SK-N-SH treated with all-trans-retinoic acid at 6 μM for 48 hours (cell line): Measurements from ENCODE around the gene NRAP.

Source experiments
- ATAC-seq: fragments of 200-7000 bp; cut with Tn5 transposase; 3 replicates; pipeline ENCODE4 v1.9.1; 2020; ENCODE audit warnings: mild to moderate bottlenecking, moderate library complexity
- ARNTL ChIP-seq: fragments of 450-650 bp; formaldehyde crosslinking; IDR thresholded peaks from 2 replicates; pipeline ENCODE4 v1.5.0; 2020; ENCODE audit warnings: low read depth, mild to moderate bottlenecking, moderate library complexity, borderline replicate concordance
- BACH2 ChIP-seq: fragments of 250-450 bp; sonication (Bioruptor Pico); IDR thresholded peaks from 2 replicates; pipeline ENCODE4 v1.9.0; 2021; ENCODE audit warnings: mild to moderate bottlenecking, borderline replicate concordance
- CSDC2 ChIP-seq: fragments of 250-450 bp; sonication (Bioruptor Pico); IDR thresholded peaks from 2 replicates; pipeline ENCODE4 v1.5.0; 2020; ENCODE audit warnings: mild to moderate bottlenecking, moderate library complexity
- ESRRG ChIP-seq: fragments of 250-450 bp; sonication (Bioruptor Pico); IDR thresholded peaks from 2 replicates; pipeline ENCODE4 v1.6.1; 2021; ENCODE audit warnings: mild to moderate bottlenecking
- ISL1 ChIP-seq: fragments of 250-450 bp; sonication (Bioruptor Pico); IDR thresholded peaks from 2 replicates; pipeline ENCODE4 v2.1.2; 2022; ENCODE audit warnings: mild to moderate bottlenecking, moderate library complexity
- OSR1 ChIP-seq: fragments of 250-450 bp; sonication (Bioruptor Pico); IDR thresholded peaks from 2 replicates; pipeline ENCODE4 v1.8.0; 2022; ENCODE audit warnings: moderate library complexity, mild to moderate bottlenecking, inconsistent platforms
- POU6F1 ChIP-seq: fragments of 250-450 bp; sonication (Bioruptor Pico); IDR thresholded peaks from 2 replicates; pipeline ENCODE4 v1.8.0; 2021; ENCODE audit warnings: low read depth, mild to moderate bottlenecking, moderate library complexity, borderline replicate concordance
- PPARA ChIP-seq: fragments of 250-450 bp; sonication (Bioruptor Pico); IDR thresholded peaks from 2 replicates; pipeline ENCODE4 v1.5.0; 2020; ENCODE audit warnings: mild to moderate bottlenecking, borderline replicate concordance
- RARB ChIP-seq: fragments of 250-450 bp; sonication (Bioruptor Pico); IDR thresholded peaks from 2 replicates; pipeline ENCODE4 v1.8.0; 2021; ENCODE audit warnings: mild to moderate bottlenecking, moderate library complexity
- SNAI2 ChIP-seq: fragments of 250-450 bp; sonication (Bioruptor Pico); IDR thresholded peaks from 2 replicates; pipeline ENCODE4 v1.5.0; 2020; ENCODE audit warnings: mild to moderate bottlenecking, moderate library complexity
- TCF4 ChIP-seq: fragments of 250-450 bp; sonication (Bioruptor Pico); IDR thresholded peaks from 2 replicates; pipeline ENCODE4 v1.8.0; 2021; ENCODE audit warnings: mild to moderate bottlenecking, moderate library complexity, borderline replicate concordance
- TOX ChIP-seq: fragments of 250-450 bp; sonication (Bioruptor Pico); IDR thresholded peaks from 2 replicates; pipeline ENCODE4 v1.8.0; 2021; ENCODE audit warnings: mild to moderate bottlenecking, moderate library complexity, borderline replicate concordance
- ZC3H10 ChIP-seq: fragments of 250-450 bp; sonication (Bioruptor Pico); IDR thresholded peaks from 2 replicates; pipeline ENCODE4 v1.5.1; 2021; ENCODE audit warnings: mild to moderate bottlenecking, moderate library complexity
- ZFP3 ChIP-seq: fragments of 250-450 bp; sonication (Bioruptor Pico); IDR thresholded peaks from 2 replicates; pipeline ENCODE4 v1.5.0; 2020; ENCODE audit warnings: mild to moderate bottlenecking, moderate library complexity
- ZFP30 ChIP-seq: fragments of 450-650 bp; formaldehyde crosslinking; IDR thresholded peaks from 2 replicates; pipeline ENCODE4 v1.5.0; 2022; ENCODE audit warnings: mild to moderate bottlenecking, moderate library complexity
- ZNF565 ChIP-seq: fragments of 450-650 bp; formaldehyde crosslinking; conservative IDR thresholded peaks from 2 replicates; pipeline ENCODE4 v1.5.0; 2020; ENCODE audit warnings: low read depth, mild to moderate bottlenecking, moderate library complexity
- ZNF70 ChIP-seq: fragments of 450-650 bp; formaldehyde crosslinking; IDR thresholded peaks from 2 replicates; pipeline ENCODE4 v1.5.0; 2020; ENCODE audit warnings: mild to moderate bottlenecking, moderate library complexity
- ZNF8 ChIP-seq: fragments of 450-650 bp; formaldehyde crosslinking; IDR thresholded peaks from 2 replicates; pipeline ENCODE4 v1.5.0; 2020; ENCODE audit warnings: mild to moderate bottlenecking, moderate library complexity
- TF ChIP-seq, protein P1 (sequence below): fragments of 250-450 bp; sonication (Bioruptor Pico); IDR thresholded peaks from 2 replicates; pipeline ENCODE4 v1.5.1; 2020; ENCODE audit warnings: low read depth, mild to moderate bottlenecking, moderate library complexity
- TF ChIP-seq, protein P2 (sequence below): fragments of 250-450 bp; sonication (Bioruptor Pico); IDR thresholded peaks from 2 replicates; pipeline ENCODE4 v1.5.1; 2021; ENCODE audit warnings: mild to moderate bottlenecking, moderate library complexity

NRAP gene

GRCh38 chr10:113583571-113583970 lies 80.3 kb downstream of the NRAP start:
- ATAC-seq = no peak

GRCh38 chr10:113581092-113581491 lies 82.7 kb downstream of the NRAP start:
- no peak for ATAC-seq

More at GRCh38 chr10:113583571-113583970, 80.3 kb downstream of the NRAP start:
- TF ChIP-seq ZC3H10 (CRISPR knock-in tag) (no peak), ZFP3 (no peak), TOX (no peak), ESRRG (CRISPR knock-in tag) (no peak), ZFP30 (CRISPR knock-in tag) (no peak), ZNF70 (CRISPR knock-in tag) (no peak), ISL1 (no peak), TCF4 (no peak), ARNTL (CRISPR knock-in tag) (no peak), RARB (CRISPR knock-in tag) (no peak), SNAI2 (CRISPR knock-in tag) (no peak), PPARA (CRISPR knock-in tag) (no peak), ZNF565 (CRISPR knock-in tag) (no peak), ZNF8 (no peak), BACH2 (CRISPR knock-in tag) (no peak), OSR1 (CRISPR knock-in tag) (no peak), POU6F1 (CRISPR knock-in tag) (no peak)
- TF ChIP-seq, protein P1, sequence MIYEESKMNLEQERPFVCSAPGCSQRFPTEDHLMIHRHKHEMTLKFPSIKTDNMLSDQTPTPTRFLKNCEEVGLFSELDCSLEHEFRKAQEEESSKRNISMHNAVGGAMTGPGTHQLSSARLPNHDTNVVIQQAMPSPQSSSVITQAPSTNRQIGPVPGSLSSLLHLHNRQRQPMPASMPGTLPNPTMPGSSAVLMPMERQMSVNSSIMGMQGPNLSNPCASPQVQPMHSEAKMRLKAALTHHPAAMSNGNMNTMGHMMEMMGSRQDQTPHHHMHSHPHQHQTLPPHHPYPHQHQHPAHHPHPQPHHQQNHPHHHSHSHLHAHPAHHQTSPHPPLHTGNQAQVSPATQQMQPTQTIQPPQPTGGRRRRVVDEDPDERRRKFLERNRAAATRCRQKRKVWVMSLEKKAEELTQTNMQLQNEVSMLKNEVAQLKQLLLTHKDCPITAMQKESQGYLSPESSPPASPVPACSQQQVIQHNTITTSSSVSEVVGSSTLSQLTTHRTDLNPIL (CRISPR knock-in tag) = no peak
- TF ChIP-seq, protein P2, sequence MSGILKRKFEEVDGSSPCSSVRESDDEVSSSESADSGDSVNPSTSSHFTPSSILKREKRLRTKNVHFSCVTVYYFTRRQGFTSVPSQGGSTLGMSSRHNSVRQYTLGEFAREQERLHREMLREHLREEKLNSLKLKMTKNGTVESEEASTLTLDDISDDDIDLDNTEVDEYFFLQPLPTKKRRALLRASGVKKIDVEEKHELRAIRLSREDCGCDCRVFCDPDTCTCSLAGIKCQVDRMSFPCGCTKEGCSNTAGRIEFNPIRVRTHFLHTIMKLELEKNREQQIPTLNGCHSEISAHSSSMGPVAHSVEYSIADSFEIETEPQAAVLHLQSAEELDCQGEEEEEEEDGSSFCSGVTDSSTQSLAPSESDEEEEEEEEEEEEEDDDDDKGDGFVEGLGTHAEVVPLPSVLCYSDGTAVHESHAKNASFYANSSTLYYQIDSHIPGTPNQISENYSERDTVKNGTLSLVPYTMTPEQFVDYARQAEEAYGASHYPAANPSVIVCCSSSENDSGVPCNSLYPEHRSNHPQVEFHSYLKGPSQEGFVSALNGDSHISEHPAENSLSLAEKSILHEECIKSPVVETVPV (CRISPR knock-in tag) = no peak
- TF ChIP-seq, all 23 proteins: peak for 0

More at GRCh38 chr10:113581092-113581491, 82.7 kb downstream of the NRAP start:
- TF ChIP-seq TOX (no peak), ZFP3 (no peak), TCF4 (no peak), SNAI2 (CRISPR knock-in tag) (no peak), ARNTL (CRISPR knock-in tag) (no peak), POU6F1 (CRISPR knock-in tag) (no peak), PPARA (CRISPR knock-in tag) (no peak), ZNF8 (no peak), RARB (CRISPR knock-in tag) (no peak), BACH2 (CRISPR knock-in tag) (no peak), CSDC2 (CRISPR knock-in tag) (no peak), ZC3H10 (CRISPR knock-in tag) (no peak), OSR1 (CRISPR knock-in tag) (no peak), ESRRG (CRISPR knock-in tag) (no peak)
- TF ChIP-seq, protein P1 (CRISPR knock-in tag) = no peak
- TF ChIP-seq, protein P2 (CRISPR knock-in tag) = no peak
